Thoracic aorta (tissue), 2 donors: ENCODE data around the gene LDB3. TPM values are rescaled to one million over a fixed set of nuclear protein-coding genes. Genes with fewer than 3 reads are reported as not detected.

ENCODE experiments used
- ATAC-seq: fragments of 150-250 bp; one replicate; pipeline ENCODE4 v1.8.0; 2017; ENCODE audit warnings: low read depth; ENCODE audit not compliant: insufficient number of reproducible peaks, low FRiP score
- DNase-seq: peaks from one replicate; pipeline ENCODE4 v3.0.0-alpha.2; 2020; ENCODE audit warnings: low spot score
- H3K27ac ChIP-seq, 2 donors: fragments of 200-600 bp; sonication (generic); 1 replicate in 1 of 2; 2 replicates in 1 of 2; pipeline ENCODE4 v1.5.1; 2016; ENCODE audit warnings: mild to moderate bottlenecking in 2 of 2, moderate library complexity in 2 of 2
- H3K27me3 ChIP-seq: fragments of 200-600 bp; sonication (generic); replicated peaks from 2 replicates; pipeline ENCODE4 v1.6.0; 2016; ENCODE audit warnings: mild to moderate bottlenecking; ENCODE audit not compliant: insufficient read depth
- H3K36me3 ChIP-seq: fragments of 200-600 bp; sonication (generic); one replicate; pipeline ENCODE4 v1.5.1; 2016
- H3K4me1 ChIP-seq, 2 donors: fragments of 200-600 bp; sonication (generic); 1 replicate in 1 of 2; 2 replicates in 1 of 2; pipeline versions ENCODE4 v1.5.1 to v1.6.0; 2016; ENCODE audit warnings: low read depth in 2 of 2, mild to moderate bottlenecking in 1 of 2; ENCODE audit not compliant: control insufficient read depth in 1 of 2
- H3K4me3 ChIP-seq: fragments of 200-600 bp; sonication (generic); 2 replicates; pipeline ENCODE4 v1.5.1; 2016; ENCODE audit warnings: mild to moderate bottlenecking
- H3K9me3 ChIP-seq: fragments of 200-600 bp; sonication (generic); 2 replicates; pipeline ENCODE4 v1.5.1; 2016
- CTCF ChIP-seq: fragments of 200-600 bp; sonication (generic); IDR thresholded peaks from one replicate; pipeline ENCODE4 v1.5.1; 2019; ENCODE audit warnings: antibody characterized with exemption
- total RNA-seq, 2 donors: library from RNA; depleted of rRNA; stranded (reverse); fragments of >200 nt; gene quantifications; one replicate each; pipeline versions ENCODE4 v1.1.0 to v1.2.3, GENCODE V29; 2016

The LDB3 gene
- total RNA-seq, 2 donors from 2014 or later: 59.5 to 63.8 TPM

- ATAC-seq (peak; percentile 47), DNase-seq (peak; percentile 7)
- Histone ChIP-seq H3K9me3 (no peaks in the 10 kb centered on the region), H3K27ac (no peak overlapping the region), H3K27me3 (no peaks in the 10 kb centered on the region), H3K36me3 (no peaks in the 10 kb centered on the region), H3K4me3 (no peak overlapping the region), H3K4me1 (peaks cover 8 to 16% of the 10 kb centered on the region in 2 donors)
- no peak for TF ChIP-seq CTCF
Observed at GRCh38 chr10:86648704-86649427, 19.4 kb upstream of the LDB3 start.

GRCh38 chr10:86649471-86650150 lies 18.7 kb upstream of the LDB3 start:
- H3K36me3 ChIP-seq: no peaks in the 10 kb centered on the region
- ATAC-seq: no peak
- no peaks in the 10 kb centered on the region for H3K27me3 ChIP-seq
- DNase-seq: peak; percentile 1
- no peak overlapping the region for H3K27ac ChIP-seq
- TF ChIP-seq CTCF: no peak
- no peak overlapping the region for H3K4me3 ChIP-seq
- H3K4me1 ChIP-seq: peaks cover 8 to 14% of the 10 kb centered on the region in 2 donors
- no peaks in the 10 kb centered on the region for H3K9me3 ChIP-seq

DNA sequence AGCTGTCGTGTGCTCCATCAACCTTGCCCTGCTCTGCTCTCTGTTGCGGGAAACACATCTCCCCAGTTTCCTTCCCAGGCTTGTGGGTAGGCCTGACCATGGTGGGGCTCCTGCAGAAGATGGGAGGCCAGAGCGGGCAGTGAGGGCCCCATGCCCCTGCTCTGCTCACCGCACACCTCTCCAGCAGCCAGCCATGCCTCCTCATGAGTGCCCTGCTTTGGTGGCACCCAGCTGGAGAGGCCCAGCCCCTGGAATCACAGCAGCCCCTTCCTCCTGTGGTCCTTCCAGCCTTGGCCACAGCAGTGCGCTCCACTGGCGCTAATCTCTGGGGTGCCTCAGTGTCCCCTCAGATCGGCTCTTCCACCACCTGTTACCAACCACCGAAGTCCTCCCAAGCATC lies 18.2 kb upstream of the LDB3 start:
- no peaks in the 10 kb centered on the region for H3K36me3 ChIP-seq
- DNase-seq: no peak
- no peak overlapping the region for H3K4me3 ChIP-seq
- TF ChIP-seq CTCF: no peak
- peaks cover 8 to 14% of the 10 kb centered on the region in 2 donors for H3K4me1 ChIP-seq
- H3K27ac ChIP-seq: no peak overlapping the region
- ATAC-seq: no peak
- no peaks in the 10 kb centered on the region for H3K9me3 ChIP-seq
- no peaks in the 10 kb centered on the region for H3K27me3 ChIP-seq

DNA sequence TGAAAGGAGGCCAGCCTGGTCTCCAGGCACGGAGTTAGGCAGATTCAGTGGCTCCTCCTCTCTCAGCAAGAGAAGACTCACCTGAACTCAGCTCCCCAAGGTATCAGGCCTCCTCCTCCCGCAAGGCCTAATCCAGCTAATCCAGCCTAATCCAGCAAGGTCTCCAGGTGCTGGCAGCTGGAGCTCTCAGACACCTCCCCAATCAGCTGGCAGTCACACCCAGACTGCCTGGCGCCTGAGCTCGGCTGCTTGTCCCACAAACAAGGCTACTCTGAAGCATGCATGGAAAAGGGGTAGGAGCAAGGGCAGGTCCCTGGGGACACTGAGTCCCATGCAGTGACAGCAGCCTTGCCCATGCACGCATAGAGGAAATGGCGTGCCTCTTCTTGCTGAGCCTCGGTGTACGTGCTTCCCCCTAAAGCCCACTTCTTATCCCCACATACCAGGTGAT lies 17.3 kb upstream of the LDB3 start:
- no peaks in the 10 kb centered on the region for H3K9me3 ChIP-seq
- H3K4me1 ChIP-seq: peaks cover 8 to 14% of the 10 kb centered on the region in 2 donors
- H3K36me3 ChIP-seq: no peaks in the 10 kb centered on the region
- ATAC-seq (no peak), DNase-seq (no peak)
- no peaks in the 10 kb centered on the region for H3K27me3 ChIP-seq
- no peak overlapping the region for H3K27ac ChIP-seq
- no peak for TF ChIP-seq CTCF
- H3K4me3 ChIP-seq: no peak overlapping the region

DNA sequence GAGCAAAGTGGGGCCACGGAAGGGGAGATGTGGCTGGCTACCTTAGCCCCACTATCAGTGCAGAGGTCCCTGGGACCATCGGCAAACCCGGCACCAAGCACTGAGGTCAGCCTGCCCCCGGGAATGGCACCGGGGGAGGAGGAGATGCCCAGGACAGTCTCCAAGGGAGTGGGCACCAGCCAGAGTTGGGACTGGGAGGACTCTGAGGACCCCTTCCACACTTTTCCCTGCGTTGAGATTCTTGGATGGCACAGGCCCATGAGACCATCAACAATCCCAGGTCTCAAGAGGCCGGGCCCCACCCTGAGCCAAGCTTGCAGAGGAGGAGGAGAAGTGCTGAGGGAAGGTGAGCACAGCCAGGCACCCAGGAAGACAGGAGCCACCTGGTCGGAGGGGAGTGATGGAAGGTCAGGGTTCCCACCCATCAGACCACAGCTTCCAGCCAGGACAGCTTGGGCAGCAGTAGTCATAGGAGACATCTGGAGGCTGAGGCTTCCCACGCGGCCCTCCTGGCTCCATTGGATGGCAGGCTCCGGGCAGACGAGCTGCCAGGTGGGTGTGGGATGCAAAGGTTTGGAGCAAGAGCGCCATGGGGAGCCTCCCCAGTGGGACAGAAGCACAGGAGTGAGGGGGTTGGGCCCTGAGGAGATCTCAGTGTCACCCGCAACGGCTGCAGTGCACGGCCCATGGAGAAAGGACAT lies 16.5 kb upstream of the LDB3 start:
- ATAC-seq: no peak
- Histone ChIP-seq H3K27ac (no peak overlapping the region), H3K9me3 (no peaks in the 10 kb centered on the region), H3K27me3 (no peaks in the 10 kb centered on the region), H3K4me3 (no peak overlapping the region), H3K36me3 (no peaks in the 10 kb centered on the region), H3K4me1 (peaks cover 8 to 14% of the 10 kb centered on the region in 2 donors)
- DNase-seq: no peak
- TF ChIP-seq CTCF: no peak
